ENCODE measurements around the gene LNX1.

LNX1 gene

GRCh38 chr4:53586121-53586816 lies 5.0 kb downstream of the LNX1 start:
- no peak overlapping the region for H3K4me3 ChIP-seq (ENCODE audit: low read length)
- no peak for TF ChIP-seq CTCF (conservative IDR thresholded peaks at IDR 0.05; ENCODE audit: low read length)
- DNase-seq (ENCODE audit: low read depth) = peak; percentile 94

- no peak for DNase-seq (ENCODE audit: low read depth)
- no peak for TF ChIP-seq CTCF (conservative IDR thresholded peaks at IDR 0.05; ENCODE audit: low read length)
- no peak overlapping the region for H3K4me3 ChIP-seq (ENCODE audit: low read length)
Measured at GRCh38 chr4:53584658-53585057, 6.6 kb downstream of the LNX1 start.

GRCh38 chr4:53583513-53583912 lies 7.8 kb downstream of the LNX1 start:
- DNase-seq (ENCODE audit: low read depth) = peak; percentile 49
- no peak for TF ChIP-seq CTCF (conservative IDR thresholded peaks at IDR 0.05; ENCODE audit: low read length)

GRCh38 chr4:53582194-53582593 lies 9.1 kb downstream of the LNX1 start:
- TF ChIP-seq CTCF (conservative IDR thresholded peaks at IDR 0.05; ENCODE audit: low read length) = no peak
- no peak for DNase-seq (ENCODE audit: low read depth)
- H3K4me3 ChIP-seq (ENCODE audit: low read length) = no peak overlapping the region

More at GRCh38 chr4:53583513-53583912, 7.8 kb downstream of the LNX1 start:
- H3K4me3 ChIP-seq (ENCODE audit: low read length) = no peak overlapping the region

GRCh38 chr4:53580274-53580673 lies 11.0 kb downstream of the LNX1 start:
- H3K4me3 ChIP-seq (ENCODE audit: low read length) = no peak overlapping the region
- no peak for DNase-seq (ENCODE audit: low read depth)
- no peak for TF ChIP-seq CTCF (conservative IDR thresholded peaks at IDR 0.05; ENCODE audit: low read length)

- no peak for TF ChIP-seq CTCF (conservative IDR thresholded peaks at IDR 0.05; ENCODE audit: low read length)
- no peak for DNase-seq (ENCODE audit: low read depth)
- H3K4me3 ChIP-seq (ENCODE audit: low read length) = no peak overlapping the region
Measured at GRCh38 chr4:53579826-53580225, 11.5 kb downstream of the LNX1 start.

GRCh38 chr4:53576676-53577372 lies 14.5 kb downstream of the LNX1 start:
- TF ChIP-seq CTCF (conservative IDR thresholded peaks at IDR 0.05; ENCODE audit: low read length) = no peak
- no peak overlapping the region for H3K4me3 ChIP-seq (ENCODE audit: low read length)
- no peak for DNase-seq (ENCODE audit: low read depth)
